GM18502 (cell line): ENCODE measurements around the gene MTA1.

Source experiments
- ATAC-seq: cut with Tn5 transposase; IDR thresholded peaks from one replicate; pipeline ENCODE4 v1.9.1; 2021; ENCODE audit warnings: mild to moderate bottlenecking; ENCODE audit not compliant: unreplicated experiment, poor library complexity

MTA1 gene

GRCh38 chr14:105455766-105456660 lies 36.4 kb downstream of the MTA1 start:
- ATAC-seq: no peak

- ATAC-seq: no peak
Measured at GRCh38 chr14:105456736-105457617, 37.4 kb downstream of the MTA1 start.

DNA sequence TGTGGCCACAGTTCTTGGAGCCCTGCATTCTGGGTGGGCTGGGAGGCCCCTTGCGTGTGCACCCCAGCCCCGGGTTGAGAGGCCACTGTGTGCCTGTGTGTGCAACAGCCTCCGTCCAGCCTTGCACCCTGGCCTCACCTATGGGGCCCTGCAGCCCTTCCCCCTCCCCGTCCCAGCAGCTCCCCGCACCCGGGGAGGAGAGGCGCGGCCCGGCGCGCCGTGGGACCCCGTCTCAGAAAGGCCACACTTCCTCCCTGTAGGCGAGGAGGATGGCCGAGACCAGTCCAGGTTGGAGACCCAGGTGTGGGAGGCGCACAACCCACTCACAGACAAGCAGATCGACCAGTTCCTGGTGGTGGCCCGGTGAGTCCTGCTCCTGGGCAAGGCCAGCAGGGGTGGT lies 38.4 kb downstream of the MTA1 start:
- no peak for ATAC-seq

DNA sequence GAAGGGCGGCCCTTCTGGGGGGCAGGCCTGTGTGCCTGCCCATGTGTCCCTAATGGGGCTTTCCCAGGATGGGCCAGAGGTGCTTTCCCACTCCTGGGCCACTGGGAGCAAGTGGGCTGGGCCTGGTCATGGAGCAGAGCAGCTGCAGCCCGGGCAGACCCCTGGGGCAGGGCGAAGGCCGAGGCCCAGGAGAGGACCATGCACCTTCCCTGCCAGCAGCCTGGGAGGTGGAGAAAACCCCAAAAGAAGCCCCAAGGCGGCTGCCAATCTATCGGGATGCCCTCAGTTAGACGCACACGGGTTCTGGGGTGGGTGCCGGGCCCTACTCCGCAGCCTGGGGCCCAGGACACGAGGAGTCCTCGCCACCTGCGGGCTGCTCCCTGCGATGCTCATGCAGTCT lies 38.9 kb downstream of the MTA1 start:
- ATAC-seq: no peak

- no peak for ATAC-seq
Measured at GRCh38 chr14:105460116-105460515, 40.5 kb downstream of the MTA1 start.

DNA sequence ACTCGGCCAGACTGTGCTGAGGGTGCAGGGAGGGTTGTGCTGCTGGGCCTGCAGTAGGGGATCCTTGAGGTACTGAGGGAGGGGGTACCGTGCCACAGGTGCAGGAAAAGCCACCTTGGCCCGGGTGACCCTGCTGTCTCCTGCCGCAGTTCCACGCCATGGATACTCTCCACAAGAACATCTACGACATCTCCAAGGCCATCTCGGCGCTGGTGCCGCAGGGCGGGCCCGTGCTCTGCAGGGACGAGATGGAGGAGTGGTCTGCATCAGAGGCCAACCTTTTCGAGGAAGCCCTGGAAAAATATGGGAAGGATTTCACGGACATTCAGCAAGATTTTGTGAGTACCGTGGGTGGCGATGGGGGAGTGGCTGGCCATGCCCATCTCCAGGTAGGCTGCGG lies 41.0 kb downstream of the MTA1 start:
- ATAC-seq: no peak

DNA sequence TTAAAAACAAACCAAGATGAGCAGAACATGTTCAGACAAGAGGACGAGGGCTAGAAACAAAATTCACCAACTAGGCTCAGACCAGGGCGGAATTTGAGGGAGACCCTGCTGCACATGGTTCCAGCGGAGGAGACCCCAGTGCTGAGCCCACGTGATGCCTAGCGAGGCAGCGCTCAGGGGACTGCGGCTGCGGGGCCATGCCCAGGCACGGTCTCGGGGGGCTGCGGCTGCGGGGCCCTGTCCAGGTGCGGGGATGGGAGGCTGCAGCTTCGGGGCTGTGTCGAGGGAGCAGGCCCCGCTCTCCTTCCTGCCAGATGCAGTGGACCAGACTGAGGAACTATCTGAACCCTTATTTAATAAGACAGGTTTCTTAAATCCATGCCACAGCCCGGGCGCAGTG lies 42.3 kb downstream of the MTA1 start:
- no peak for ATAC-seq

DNA sequence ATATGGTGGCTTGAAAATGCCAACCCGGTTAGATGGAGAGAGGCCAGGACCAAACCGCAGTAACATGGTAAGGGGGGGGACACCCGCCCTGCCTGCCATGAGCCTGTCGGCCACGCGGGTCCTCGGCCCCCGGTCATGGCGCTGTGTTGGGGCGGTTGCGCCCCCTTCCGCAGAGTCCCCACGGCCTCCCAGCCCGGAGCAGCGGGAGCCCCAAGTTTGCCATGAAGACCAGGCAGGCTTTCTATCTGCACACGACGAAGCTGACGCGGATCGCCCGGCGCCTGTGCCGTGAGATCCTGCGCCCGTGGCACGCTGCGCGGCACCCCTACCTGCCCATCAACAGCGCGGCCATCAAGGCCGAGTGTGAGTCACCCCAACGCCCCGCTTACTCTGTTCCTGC lies 44.9 kb downstream of the MTA1 start:
- ATAC-seq: no peak

- no peak for ATAC-seq
Measured at GRCh38 chr14:105465209-105466031, 45.8 kb downstream of the MTA1 start.

- ATAC-seq: no peak
Measured at GRCh38 chr14:105466531-105467248, 47.1 kb downstream of the MTA1 start.

DNA sequence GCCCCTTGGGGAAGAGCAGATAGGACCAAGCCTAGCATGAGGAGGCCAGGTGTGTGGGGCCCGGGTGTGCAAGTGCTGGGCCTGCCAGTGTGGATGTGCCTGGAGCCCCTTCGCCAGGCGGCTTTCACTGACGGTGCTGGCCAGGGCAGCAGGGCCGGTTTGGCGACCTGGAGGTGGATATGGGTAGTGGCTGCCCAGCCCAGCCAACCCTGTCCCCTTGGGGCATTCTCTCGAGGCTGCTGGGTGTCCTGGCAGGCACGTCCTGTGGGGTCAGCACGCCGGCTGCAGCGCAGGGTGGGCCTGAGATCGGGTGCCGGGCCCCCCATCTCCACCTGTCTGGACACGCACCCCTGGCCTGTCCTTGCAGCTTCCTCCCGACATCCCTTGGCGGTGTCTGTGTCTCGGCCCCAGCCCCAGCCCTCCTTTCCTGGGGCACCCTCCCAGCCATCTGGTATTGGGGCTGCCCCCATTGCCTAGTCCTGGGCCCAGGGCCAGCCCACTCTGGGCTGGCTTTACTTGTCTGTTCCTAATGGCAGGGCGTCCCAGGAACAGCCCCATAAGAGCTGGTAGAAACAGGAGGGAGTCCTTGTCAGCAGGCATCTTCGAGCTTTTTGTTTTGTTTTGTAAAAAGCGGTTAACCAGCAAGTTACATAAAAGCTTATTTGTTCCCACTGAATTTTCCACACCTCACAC lies 47.8 kb downstream of the MTA1 start:
- no peak for ATAC-seq

DNA sequence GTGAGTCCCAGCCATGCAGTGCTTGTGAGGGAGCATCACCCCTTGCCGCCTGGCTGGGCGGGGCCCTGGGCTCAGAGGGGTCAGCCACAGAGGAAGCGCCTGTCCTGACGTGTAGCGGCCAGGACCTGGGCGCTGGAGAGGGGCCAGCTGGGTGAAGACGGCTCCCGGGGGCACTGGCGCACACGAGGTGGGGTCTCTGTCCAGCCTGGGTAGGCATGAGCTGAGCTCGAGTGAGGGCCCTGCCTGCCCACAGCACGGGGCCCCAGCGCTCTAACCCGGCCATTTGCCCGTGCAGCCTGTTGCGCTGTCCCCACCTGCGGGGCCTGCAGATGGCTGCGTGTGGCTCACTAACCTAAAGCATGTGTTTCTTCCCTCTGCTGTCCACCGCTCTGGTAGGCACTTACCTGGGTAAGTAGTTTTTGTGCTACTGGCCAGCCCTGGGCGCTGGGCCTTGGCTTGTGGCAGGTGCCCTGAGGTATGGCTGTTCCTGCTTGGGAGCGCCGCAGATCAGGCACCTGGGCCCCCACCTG lies 48.4 kb downstream of the MTA1 start:
- ATAC-seq: no peak

DNA sequence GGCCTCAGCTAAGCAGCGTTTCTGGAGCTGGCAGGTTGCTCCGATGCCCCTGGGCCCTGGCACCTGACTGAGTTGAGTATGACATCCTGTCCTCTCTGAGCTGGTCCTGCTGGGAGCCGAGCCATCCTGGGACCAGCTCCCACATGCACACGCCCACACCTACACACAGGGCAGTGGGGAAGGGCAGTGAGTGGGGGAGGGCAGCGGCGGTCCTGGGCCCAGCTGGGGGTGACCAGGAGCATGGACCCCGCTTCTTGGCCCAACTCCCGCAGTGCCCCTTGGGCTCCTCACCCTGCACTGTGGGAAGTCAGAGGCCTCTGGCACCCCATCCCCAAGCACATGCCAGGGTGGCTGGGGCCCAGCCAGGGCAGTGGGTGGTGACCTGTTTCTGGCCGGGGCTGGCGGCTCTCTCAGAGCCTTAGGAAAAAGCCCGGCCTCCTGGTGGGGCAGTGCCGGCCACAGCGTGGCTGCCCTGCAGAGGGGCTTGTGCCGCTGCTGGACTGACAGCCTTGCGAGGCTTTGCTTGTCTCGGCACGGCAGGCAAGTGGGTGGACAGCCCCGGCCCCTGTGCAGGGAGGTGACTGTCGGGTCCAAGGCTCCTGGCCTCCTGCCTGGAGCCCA lies 49.1 kb downstream of the MTA1 start:
- no peak for ATAC-seq

DNA sequence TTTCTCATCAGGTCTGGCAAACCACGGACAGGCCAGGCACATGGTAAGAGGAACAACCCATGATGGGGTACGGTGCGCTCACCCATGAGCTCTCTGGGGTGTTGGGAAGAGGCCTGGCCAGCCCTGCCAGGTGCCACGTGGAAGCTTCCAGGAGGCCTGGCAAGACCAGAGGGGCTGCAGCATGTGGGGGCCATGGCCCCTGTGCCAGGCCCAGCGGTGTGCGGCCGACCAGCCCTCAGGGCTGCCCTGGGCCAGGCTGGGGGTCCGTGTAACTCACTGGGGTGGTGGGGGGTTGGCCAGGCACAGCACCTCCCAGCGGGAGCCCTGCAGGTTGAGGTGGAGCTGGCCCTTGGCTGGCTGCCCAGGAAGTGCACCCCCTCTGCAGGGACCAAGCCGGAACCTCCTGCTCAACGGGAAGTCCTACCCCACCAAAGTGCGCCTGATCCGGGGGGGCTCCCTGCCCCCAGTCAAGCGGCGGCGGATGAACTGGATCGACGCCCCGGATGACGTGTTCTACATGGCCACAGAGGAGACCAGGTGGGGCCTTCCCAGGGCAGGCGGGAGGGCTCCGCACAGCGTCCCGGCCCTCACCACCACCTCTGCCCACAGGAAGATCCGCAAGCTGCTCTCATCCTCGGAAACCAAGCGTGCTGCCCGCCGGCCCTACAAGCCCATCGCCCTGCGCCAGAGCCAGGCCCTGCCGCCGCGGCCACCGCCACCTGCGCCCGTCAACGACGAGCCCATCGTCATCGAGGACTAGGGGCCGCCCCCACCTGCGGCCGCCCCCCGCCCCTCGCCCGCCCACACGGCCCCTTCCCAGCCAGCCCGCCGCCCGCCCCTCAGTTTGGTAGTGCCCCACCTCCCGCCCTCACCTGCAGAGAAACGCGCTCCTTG lies 50.1 kb downstream of the MTA1 start:
- ATAC-seq: no peak

DNA sequence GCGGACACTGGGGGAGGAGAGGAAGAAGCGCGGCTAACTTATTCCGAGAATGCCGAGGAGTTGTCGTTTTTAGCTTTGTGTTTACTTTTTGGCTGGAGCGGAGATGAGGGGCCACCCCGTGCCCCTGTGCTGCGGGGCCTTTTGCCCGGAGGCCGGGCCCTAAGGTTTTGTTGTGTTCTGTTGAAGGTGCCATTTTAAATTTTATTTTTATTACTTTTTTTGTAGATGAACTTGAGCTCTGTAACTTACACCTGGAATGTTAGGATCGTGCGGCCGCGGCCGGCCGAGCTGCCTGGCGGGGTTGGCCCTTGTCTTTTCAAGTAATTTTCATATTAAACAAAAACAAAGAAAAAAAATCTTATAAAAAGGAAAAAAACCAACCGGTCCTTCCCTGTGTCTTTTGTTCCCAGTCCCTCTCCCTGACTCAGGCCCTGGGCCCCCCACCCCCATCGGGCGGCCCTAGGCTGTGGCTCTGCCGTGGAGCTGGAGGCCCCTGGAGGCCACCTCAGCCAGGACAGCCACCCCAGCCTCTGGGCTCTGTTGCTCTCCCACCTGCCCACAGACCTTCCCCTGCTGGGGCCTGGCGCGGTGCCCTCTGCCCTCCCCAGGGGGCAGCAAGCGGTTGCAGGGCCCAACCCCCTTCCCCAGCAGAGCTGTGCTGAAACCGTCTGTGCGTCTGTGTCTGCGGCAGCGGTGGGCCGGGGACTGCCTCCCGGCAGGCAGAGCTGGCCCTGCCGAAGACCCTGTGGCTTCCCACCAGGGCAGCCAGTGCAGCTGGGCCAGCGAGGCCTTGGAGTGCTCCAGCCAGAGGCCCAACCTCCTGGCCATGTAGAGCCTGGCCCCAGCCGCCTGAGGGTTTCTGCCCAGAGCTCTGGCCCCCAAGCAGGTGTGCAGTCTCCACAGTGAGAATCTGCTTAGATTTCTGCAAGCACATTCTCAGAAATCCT lies 51.0 kb downstream of the MTA1 start:
- no peak for ATAC-seq

GRCh38 chr14:105471297-105471821 lies 51.7 kb downstream of the MTA1 start:
- no peak for ATAC-seq
